Hepatocyte (in vitro differentiated cells): ENCODE measurements around the gene RGS17. TPM values are rescaled to one million over a fixed set of nuclear protein-coding genes. Genes with fewer than 3 reads are reported as not detected.

Experiments
- DNase-seq: peaks from one replicate; pipeline ENCODE4 v3.0.0-alpha.2; 2016; ENCODE audit warnings: low spot score
- H2AFZ ChIP-seq: fragments of 200-600 bp; sonication (generic); 2 replicates; pipeline ENCODE4 v1.6.0; 2016; ENCODE audit warnings: antibody characterized with exemption, mild to moderate bottlenecking
- H3K27ac ChIP-seq: fragments of 200-600 bp; sonication (generic); 2 replicates; pipeline ENCODE4 v1.5.1; 2016; ENCODE audit warnings: mild to moderate bottlenecking
- H3K27me3 ChIP-seq: fragments of 200-600 bp; sonication (generic); 2 replicates; pipeline ENCODE4 v1.6.1; 2016
- H3K36me3 ChIP-seq: fragments of 200-600 bp; sonication (generic); replicated peaks from 2 replicates; pipeline ENCODE4 v1.5.1; 2016; ENCODE audit warnings: low read depth; ENCODE audit not compliant: insufficient read depth
- H3K4me1 ChIP-seq: fragments of 200-600 bp; sonication (generic); 2 replicates; pipeline ENCODE4 v1.5.1; 2016; ENCODE audit warnings: mild to moderate bottlenecking, moderate library complexity; ENCODE audit not compliant: insufficient read depth
- H3K4me2 ChIP-seq: fragments of 200-600 bp; sonication (generic); 2 replicates; pipeline ENCODE4 v1.6.0; 2016
- H3K4me3 ChIP-seq: fragments of 200-600 bp; sonication (generic); 2 replicates; pipeline ENCODE4 v1.5.1; 2016; ENCODE audit warnings: mild to moderate bottlenecking
- H3K79me2 ChIP-seq: fragments of 200-600 bp; sonication (generic); 2 replicates; pipeline ENCODE4 v1.6.0; 2017; ENCODE audit warnings: mild to moderate bottlenecking
- H3K9me2 ChIP-seq: fragments of 200-600 bp; sonication (generic); replicated peaks from 2 replicates; pipeline ENCODE4 v1.6.0; 2017; ENCODE audit warnings: mild to moderate bottlenecking; ENCODE audit not compliant: insufficient read depth
- H3K9me3 ChIP-seq: fragments of 200-600 bp; sonication (generic); 2 replicates; pipeline ENCODE4 v1.5.1; 2016; ENCODE audit warnings: low read depth, mild to moderate bottlenecking
- H4K20me1 ChIP-seq: fragments of 200-600 bp; sonication (generic); 2 replicates; pipeline ENCODE4 v1.6.0; 2016; ENCODE audit warnings: mild to moderate bottlenecking; ENCODE audit not compliant: insufficient read depth, poor library complexity, severe bottlenecking
- EZH2 ChIP-seq: fragments of 200-600 bp; sonication (generic); IDR thresholded peaks from 2 replicates; pipeline ENCODE4 v1.6.1; 2016; ENCODE audit warnings: antibody characterized with exemption, mild to moderate bottlenecking, borderline replicate concordance
- EZH2phosphoT487 ChIP-seq: fragments of 200-600 bp; sonication (generic); IDR thresholded peaks from one replicate; pipeline ENCODE4 v1.6.1; 2018; ENCODE audit warnings: antibody characterized with exemption, mild to moderate bottlenecking, low read depth, moderate library complexity; ENCODE audit not compliant: unreplicated experiment, severe bottlenecking
- WGBS: methylation state at CpG from one replicate; pipeline ENCODE4 v1.1.6; 2016; ENCODE audit warnings: low lambda C conversion rate; ENCODE audit errors: missing lambda C conversion rate; 5-methylcytosine and 5-hydroxymethylcytosine counted together
- polyA plus RNA-seq: library from polyadenylated mRNA; unstranded; fragments of >200 nt; fragmentation: Nextera tagmentation; extraction: Ambion mirVana; gene quantifications from 2 replicates; pipeline ENCODE4 v1.2.1, GENCODE V29; 2016
- total RNA-seq: library from RNA; depleted of rRNA; stranded (reverse); fragments of >200 nt; gene quantifications from 2 replicates; pipeline ENCODE4 v1.2.3, GENCODE V29; 2014
- TF ChIP-seq, protein P1 (sequence below): fragments of 200-600 bp; sonication (generic); IDR thresholded peaks from 2 replicates; pipeline ENCODE4 v1.5.1; 2016; ENCODE audit warnings: antibody characterized with exemption, mild to moderate bottlenecking; ENCODE audit not compliant: poor library complexity

RGS17 gene
- total and polyA plus RNA-seq, 2 experiments from 2014 or later = 0.27 to 0.97 TPM

DNA sequence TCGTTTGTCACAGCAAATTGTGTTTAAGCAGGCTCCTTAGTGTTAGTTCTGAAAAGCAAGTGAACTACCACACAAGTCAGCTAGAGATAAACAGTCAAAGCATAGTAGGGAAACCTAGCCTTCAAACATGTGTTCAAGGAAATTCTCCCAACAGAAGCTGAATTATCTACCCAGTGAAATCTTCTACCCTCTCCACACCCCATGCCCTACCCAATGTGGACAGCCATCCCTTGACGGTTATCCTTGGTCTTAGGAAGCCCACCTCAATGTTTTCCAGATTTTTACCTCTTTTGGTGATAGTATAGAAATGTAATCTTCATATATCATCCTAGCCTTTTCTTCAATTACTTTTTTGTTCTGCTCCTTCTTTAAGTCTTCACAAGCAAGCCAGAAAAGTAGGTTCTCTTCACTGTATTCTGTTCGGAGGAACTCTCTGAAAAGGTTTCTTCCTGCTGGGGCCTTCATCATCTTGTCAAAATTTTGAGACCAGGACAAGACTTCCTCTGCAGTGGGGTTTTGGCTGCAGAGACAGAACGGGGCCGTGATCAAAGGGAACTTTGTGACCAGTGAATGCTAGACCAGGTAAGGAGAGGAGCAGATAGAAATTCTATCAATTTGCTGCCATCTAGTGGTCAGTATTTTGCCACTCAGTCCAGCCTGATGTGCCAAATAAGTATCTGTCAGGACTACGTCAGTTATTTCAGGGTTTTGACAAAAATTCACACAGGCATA, 106.9 kb downstream of the RGS17 start:
- no peaks in the 10 kb centered on the region for H3K27me3 ChIP-seq
- DNase-seq = peak; percentile 78
- no peaks in the 10 kb centered on the region for H3K4me1 ChIP-seq
- TF ChIP-seq, protein P1, sequence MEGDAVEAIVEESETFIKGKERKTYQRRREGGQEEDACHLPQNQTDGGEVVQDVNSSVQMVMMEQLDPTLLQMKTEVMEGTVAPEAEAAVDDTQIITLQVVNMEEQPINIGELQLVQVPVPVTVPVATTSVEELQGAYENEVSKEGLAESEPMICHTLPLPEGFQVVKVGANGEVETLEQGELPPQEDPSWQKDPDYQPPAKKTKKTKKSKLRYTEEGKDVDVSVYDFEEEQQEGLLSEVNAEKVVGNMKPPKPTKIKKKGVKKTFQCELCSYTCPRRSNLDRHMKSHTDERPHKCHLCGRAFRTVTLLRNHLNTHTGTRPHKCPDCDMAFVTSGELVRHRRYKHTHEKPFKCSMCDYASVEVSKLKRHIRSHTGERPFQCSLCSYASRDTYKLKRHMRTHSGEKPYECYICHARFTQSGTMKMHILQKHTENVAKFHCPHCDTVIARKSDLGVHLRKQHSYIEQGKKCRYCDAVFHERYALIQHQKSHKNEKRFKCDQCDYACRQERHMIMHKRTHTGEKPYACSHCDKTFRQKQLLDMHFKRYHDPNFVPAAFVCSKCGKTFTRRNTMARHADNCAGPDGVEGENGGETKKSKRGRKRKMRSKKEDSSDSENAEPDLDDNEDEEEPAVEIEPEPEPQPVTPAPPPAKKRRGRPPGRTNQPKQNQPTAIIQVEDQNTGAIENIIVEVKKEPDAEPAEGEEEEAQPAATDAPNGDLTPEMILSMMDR = peak; percentile 81
- no peak for TF ChIP-seq EZH2phosphoT487
- no peak overlapping the region for H3K4me2 ChIP-seq
- H3K4me3 ChIP-seq = no peak overlapping the region
- 53% methylated on average over 6 of the region's 6 CpGs for WGBS
- no peak overlapping the region for H3K27ac ChIP-seq
- no peaks in the 10 kb centered on the region for H3K9me3 ChIP-seq
- no peaks in the 10 kb centered on the region for H4K20me1 ChIP-seq
- H2AFZ ChIP-seq = no peak overlapping the region
- no peaks in the 10 kb centered on the region for H3K9me2 ChIP-seq
- H3K36me3 ChIP-seq = no peaks in the 10 kb centered on the region
- no peaks in the 10 kb centered on the region for H3K79me2 ChIP-seq

GRCh38 chr6:153018355-153018754, 112.7 kb downstream of the RGS17 start:
- Histone ChIP-seq H2AFZ (no peak overlapping the region), H3K4me2 (no peak overlapping the region), H3K4me3 (no peak overlapping the region), H3K27ac (no peak overlapping the region), H3K4me1 (no peaks in the 10 kb centered on the region), H3K79me2 (no peaks in the 10 kb centered on the region), H3K9me3 (no peaks in the 10 kb centered on the region), H3K36me3 (no peaks in the 10 kb centered on the region), H4K20me1 (no peaks in the 10 kb centered on the region), H3K27me3 (no peaks in the 10 kb centered on the region), H3K9me2 (no peaks in the 10 kb centered on the region)
- DNase-seq = no peak
- 94% methylated on average over 3 of the region's 3 CpGs for WGBS
- TF ChIP-seq EZH2phosphoT487 (no peak), EZH2 (no peak)
- TF ChIP-seq, protein P1 = no peak

- H3K4me2 ChIP-seq = no peak overlapping the region
- no peaks in the 10 kb centered on the region for H3K36me3 ChIP-seq
- no peaks in the 10 kb centered on the region for H3K9me2 ChIP-seq
- H3K4me1 ChIP-seq = no peaks in the 10 kb centered on the region
- H4K20me1 ChIP-seq = no peaks in the 10 kb centered on the region
- no peak overlapping the region for H3K4me3 ChIP-seq
- no peak for DNase-seq
- no peaks in the 10 kb centered on the region for H3K9me3 ChIP-seq
- WGBS = 51% methylated on average over 3 of the region's 3 CpGs
- TF ChIP-seq, protein P1 = no peak
- TF ChIP-seq EZH2 (no peak), EZH2phosphoT487 (no peak)
- H2AFZ ChIP-seq = no peak overlapping the region
- no peak overlapping the region for H3K27ac ChIP-seq
- no peaks in the 10 kb centered on the region for H3K27me3 ChIP-seq
- H3K79me2 ChIP-seq = no peaks in the 10 kb centered on the region
These were observed 114.2 kb downstream of the RGS17 start for GRCh38 chr6:153016846-153017245.
